IPS DF 6.9 (cell line): ENCODE results near the gene ANKRD11.
"Not testable (repeated sequence)": the region's sequence is repeated elsewhere in the genome, so short reads cannot be mapped to it uniquely, and the experiment has no call there.

ENCODE experiments used
- DNase-seq: peaks from one replicate; pipeline ENCODE4 v3.0.0-alpha.2; 2013; ENCODE audit warnings: low read depth, low spot score
- H3K27ac ChIP-seq: one replicate; pipeline ENCODE4 v1.5.1; 2013; ENCODE audit warnings: low read length, control low read depth
- H3K27me3 ChIP-seq: 2 replicates; pipeline ENCODE4 v1.6.1; 2013; ENCODE audit warnings: mild to moderate bottlenecking, low read length; ENCODE audit not compliant: control insufficient read depth, insufficient read depth
- H3K36me3 ChIP-seq: 2 replicates; pipeline ENCODE4 v1.6.1; 2013; ENCODE audit warnings: low read length; ENCODE audit not compliant: control insufficient read depth, insufficient read depth
- H3K4me1 ChIP-seq: 2 replicates; pipeline ENCODE4 v1.6.1; 2013; ENCODE audit warnings: low read length; ENCODE audit not compliant: control insufficient read depth, insufficient read depth
- H3K4me3 ChIP-seq: 2 replicates; pipeline ENCODE4 v1.5.1; 2013; ENCODE audit warnings: mild to moderate bottlenecking, low read length
- H3K9me3 ChIP-seq: 2 replicates; pipeline ENCODE4 v1.6.1; 2013; ENCODE audit warnings: low read length, inconsistent platforms; ENCODE audit not compliant: control insufficient read depth, insufficient read depth
- WGBS: extraction: QIAGEN DNeasy Blood & Tissue Kit; methylation state at CpG from one replicate; pipeline ENCODE4 v1.1.7; 2013; ENCODE audit warnings: mixed read lengths, missing lambda C conversion rate; ENCODE audit not compliant: insufficient read length, insufficient coverage; 5-methylcytosine and 5-hydroxymethylcytosine counted together

Gene ANKRD11

DNA sequence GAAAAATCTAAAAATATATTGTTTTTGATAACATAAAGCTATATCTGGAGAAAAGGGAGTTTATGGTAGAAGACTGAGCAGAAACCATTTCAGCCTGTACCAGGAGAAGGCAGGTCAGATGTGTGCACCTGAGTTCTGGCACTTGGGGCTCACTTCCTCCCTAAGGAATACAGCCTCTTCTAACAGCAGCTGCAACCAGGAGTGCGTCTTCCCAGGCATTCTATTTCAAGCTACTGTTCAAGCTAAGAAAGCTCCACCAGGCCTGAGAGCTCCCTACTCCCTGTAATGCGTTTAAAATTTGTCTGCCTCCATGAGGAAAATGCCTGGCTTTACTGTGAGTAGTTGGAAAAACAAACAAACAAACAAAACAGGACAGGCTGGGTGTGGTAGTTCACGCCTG is 176.8 kb downstream of the ANKRD11 start:
- H3K27me3 ChIP-seq, result no peaks in the 10 kb centered on the region
- DNase-seq, result no peak
- 0 out of 2 replicates have a peak, but pooled peaks cover 3% of the 10 kb centered on the region for H3K36me3 ChIP-seq
- H3K4me3 ChIP-seq, result no peak overlapping the region
- no CpG with 5 or more reads among the region's 3 CpGs for WGBS
- no peaks in the 10 kb centered on the region for H3K9me3 ChIP-seq
- H3K4me1 ChIP-seq, result peaks cover 3% of the 10 kb centered on the region; the same call in 1 of the 2 replicates
- no peak overlapping the region for H3K27ac ChIP-seq

DNA sequence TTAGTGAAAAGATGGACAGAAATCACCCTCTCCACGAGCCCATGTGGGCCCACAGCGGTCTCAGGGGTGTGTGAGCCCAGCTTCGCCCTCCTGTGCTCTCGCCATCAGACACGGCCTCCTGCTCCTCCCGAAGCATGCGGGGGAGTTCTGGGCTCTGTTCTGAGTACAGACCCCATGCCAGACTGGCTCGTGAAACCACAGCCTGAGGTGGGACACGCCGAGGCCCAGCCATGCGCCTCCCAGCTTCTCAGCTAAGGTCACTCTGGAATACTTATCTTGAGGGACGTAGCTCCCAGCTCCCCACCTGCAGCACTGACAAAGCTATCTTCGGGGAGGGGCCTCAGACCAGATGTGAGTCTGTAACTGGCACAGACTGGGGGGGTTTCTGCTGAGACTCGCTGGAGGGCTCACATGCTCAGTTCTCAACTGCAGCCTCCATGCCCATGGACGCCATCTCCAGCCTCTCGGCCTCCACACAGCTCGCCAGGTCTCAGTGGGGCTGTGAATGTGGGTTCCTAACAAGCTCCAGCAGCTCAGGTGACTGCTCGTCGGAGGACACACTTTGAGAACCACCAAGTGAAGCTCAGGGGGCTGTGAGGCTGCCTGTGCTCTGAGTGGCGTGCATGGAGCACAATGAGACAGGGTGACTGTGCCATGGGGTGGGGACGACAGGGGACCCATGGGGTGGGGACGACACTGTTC is 177.6 kb downstream of the ANKRD11 start:
- no peak overlapping the region for H3K4me3 ChIP-seq
- no peak for DNase-seq
- 0 out of 2 replicates have a peak, but pooled peaks cover 3% of the 10 kb centered on the region for H3K36me3 ChIP-seq
- H3K4me1 ChIP-seq, result no peaks in the 10 kb centered on the region; the same call in 1 of the 2 replicates
- no peaks in the 10 kb centered on the region for H3K27me3 ChIP-seq
- H3K27ac ChIP-seq, result no peak overlapping the region
- WGBS, result no CpG with 5 or more reads among the region's 22 CpGs
- no peaks in the 10 kb centered on the region for H3K9me3 ChIP-seq

DNA sequence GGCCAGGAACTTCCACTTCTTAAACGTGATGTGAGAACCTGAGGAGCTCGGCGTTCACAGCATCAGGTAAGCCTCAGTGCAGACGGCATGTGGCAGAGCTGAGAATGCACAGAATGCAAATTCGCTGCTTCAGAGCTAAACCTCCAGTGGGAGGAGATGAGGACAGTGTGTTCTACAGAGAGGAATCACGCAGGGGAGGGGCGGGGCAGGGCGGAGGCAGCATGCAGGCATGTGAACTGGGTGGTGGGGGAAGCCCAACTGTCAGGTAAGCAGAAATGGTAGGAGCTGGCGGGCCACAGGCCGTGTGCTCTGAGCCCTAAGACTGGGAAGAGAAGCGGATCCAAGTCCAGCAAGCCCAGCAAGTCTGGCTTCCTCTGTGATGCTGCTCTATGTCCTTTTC is 178.2 kb downstream of the ANKRD11 start:
- Histone ChIP-seq H3K4me1 (no peaks in the 10 kb centered on the region; the same call in 1 of the 2 replicates), H3K9me3 (no peaks in the 10 kb centered on the region), H3K27ac (no peak overlapping the region), H3K36me3 (0 out of 2 replicates have a peak, but pooled peaks cover 3% of the 10 kb centered on the region), H3K27me3 (no peaks in the 10 kb centered on the region), H3K4me3 (no peak overlapping the region)
- no CpG with 5 or more reads among the region's 11 CpGs for WGBS
- DNase-seq, result no peak

DNA sequence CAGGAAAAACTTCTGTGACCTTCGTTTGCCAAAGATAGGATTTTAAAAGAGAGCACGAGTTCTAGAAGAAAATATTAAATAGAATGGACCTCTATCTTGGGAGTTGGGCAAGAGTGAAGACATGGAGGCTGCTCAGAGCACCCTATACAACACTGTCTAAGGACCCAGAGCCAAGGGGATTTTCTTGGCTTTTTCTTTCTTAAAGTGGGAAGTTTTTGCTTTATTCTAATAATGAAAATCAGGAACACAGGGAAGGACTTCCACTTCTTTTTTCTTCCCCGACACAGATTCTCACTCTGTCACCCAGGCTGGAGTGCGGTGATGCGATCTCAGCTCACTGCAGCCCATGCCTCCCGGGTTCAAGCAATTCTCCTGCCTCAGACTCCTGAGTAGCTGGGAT is 178.7 kb downstream of the ANKRD11 start:
- WGBS, result no CpG with 5 or more reads among the region's 6 CpGs
- H3K4me1 ChIP-seq, result no peaks in the 10 kb centered on the region; the same call in 1 of the 2 replicates
- H3K36me3 ChIP-seq, result 0 out of 2 replicates have a peak, but pooled peaks cover 3% of the 10 kb centered on the region
- no peak for DNase-seq
- H3K4me3 ChIP-seq, result no peak overlapping the region
- H3K9me3 ChIP-seq, result no peaks in the 10 kb centered on the region
- H3K27ac ChIP-seq, result no peak overlapping the region
- no peaks in the 10 kb centered on the region for H3K27me3 ChIP-seq

DNA sequence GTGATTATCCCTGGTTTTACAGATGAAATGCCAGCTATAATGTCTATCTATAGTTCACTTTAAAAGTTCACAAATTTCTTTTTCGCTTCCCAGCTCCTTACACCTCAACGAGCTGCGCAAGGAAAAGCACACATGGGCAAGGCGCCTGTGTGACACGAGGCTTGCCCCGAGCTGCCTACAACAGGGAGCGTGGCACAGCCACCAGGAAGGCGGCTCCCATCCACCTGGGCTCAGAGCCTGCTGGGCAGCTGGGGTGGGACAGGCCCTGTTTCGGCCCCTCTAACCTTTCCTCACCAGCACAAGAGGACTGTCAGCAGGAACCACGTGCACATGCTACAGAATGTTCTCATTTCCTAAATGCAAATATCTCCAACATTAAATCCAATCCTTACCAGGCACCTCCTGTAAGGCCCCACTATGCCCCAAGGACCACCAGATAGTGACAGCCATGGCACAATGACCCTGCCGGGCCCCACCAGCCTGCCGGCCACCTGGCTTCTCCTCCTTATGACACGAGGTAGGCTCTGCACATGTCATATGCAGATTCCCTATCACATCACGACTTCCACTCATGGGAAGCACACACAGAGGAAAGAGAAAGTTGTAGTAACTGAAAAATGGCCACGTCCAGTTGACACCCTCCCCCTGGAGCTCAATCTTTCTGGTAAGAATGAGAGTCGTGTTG is 180.8 kb downstream of the ANKRD11 start:
- H3K36me3 ChIP-seq, result peaks cover 7% of the 10 kb centered on the region
- no peaks in the 10 kb centered on the region; the same call in 1 of the 2 replicates for H3K4me1 ChIP-seq

DNA sequence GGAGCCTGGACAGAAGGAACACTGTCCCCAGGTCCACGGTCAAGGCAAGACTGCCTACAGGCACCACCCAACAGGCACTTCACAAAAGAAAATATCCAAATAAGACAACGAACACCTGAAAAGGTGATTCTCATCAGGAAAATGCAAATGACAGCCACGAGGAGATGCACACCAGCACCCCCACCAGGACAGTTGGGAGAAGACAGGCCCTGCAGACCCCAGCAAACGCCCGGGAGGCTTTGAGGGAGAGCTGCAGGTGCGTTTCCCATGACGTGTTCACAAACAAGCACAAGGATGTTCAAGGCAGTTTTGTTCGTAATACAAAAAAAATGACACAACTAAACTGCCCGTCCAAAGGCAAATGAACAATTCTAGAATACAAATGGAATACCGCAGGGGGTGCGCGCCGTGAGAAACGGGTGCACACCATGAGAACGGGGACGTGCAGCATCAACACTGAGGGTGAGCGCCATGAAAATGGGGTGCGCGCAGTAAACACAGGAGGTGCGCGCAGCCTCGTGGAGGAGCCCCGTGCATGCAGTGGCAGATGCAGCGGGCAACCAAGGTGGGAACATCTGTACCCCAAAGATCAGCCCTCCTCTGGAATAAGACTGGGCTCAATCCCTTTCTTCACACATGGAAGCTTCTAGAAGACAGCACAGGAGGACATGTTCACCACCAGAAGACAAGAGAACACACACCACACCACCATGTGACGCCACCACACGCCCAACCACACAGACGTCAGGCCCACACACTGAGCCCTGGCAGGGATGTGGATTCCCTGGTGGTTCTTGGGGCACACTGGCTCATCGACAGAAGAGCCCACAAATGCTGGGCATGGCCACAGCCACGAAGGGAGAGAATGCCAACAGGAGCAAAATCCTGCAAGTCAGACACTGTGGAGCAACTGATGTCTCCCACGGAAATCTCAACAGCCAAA is 181.7 kb downstream of the ANKRD11 start:
- no peak overlapping the region for H3K4me3 ChIP-seq
- no peaks in the 10 kb centered on the region; the same call in 1 of the 2 replicates for H3K4me1 ChIP-seq
- WGBS, result no CpG with 5 or more reads among the region's 30 CpGs
- peaks cover 7% of the 10 kb centered on the region for H3K36me3 ChIP-seq
- H3K27ac ChIP-seq, result no peak overlapping the region
- DNase-seq, result no peak
- H3K9me3 ChIP-seq, result no peaks in the 10 kb centered on the region
- no peaks in the 10 kb centered on the region for H3K27me3 ChIP-seq

More for the DNA sequence above, 180.8 kb downstream of the ANKRD11 start:
- WGBS, result no CpG with 5 or more reads among the region's 16 CpGs
- no peak overlapping the region for H3K4me3 ChIP-seq
- H3K27me3 ChIP-seq, result no peaks in the 10 kb centered on the region
- H3K9me3 ChIP-seq, result no peaks in the 10 kb centered on the region
- DNase-seq, result no peak
- H3K27ac ChIP-seq, result no peak overlapping the region

DNA sequence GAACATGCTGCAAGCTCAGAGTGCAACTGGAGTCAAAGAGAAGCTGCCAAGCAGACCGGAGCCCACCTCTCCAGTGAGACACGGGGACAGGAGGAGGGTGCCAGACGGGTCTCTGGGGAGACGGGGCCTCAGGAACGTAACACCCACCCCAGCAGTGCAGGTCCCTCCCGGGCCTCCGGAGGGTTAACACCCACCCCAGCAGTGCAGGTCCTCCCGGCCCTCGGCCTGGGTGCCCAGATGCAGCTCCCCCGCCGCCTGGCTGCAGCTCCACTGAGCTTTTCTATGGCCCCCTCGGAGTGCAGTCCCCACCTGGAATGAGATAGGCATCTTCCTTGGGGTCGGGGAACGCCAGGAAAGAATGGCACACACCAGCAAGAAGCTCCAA is 182.9 kb downstream of the ANKRD11 start:
- no peaks in the 10 kb centered on the region; the same call in 1 of the 2 replicates for H3K4me1 ChIP-seq
- no peaks in the 10 kb centered on the region for H3K9me3 ChIP-seq
- DNase-seq, result no peak
- no CpG with 5 or more reads among the region's 14 CpGs for WGBS
- no peaks in the 10 kb centered on the region for H3K27me3 ChIP-seq
- no peak overlapping the region for H3K27ac ChIP-seq
- peaks cover 7% of the 10 kb centered on the region for H3K36me3 ChIP-seq
- no peak overlapping the region for H3K4me3 ChIP-seq

DNA sequence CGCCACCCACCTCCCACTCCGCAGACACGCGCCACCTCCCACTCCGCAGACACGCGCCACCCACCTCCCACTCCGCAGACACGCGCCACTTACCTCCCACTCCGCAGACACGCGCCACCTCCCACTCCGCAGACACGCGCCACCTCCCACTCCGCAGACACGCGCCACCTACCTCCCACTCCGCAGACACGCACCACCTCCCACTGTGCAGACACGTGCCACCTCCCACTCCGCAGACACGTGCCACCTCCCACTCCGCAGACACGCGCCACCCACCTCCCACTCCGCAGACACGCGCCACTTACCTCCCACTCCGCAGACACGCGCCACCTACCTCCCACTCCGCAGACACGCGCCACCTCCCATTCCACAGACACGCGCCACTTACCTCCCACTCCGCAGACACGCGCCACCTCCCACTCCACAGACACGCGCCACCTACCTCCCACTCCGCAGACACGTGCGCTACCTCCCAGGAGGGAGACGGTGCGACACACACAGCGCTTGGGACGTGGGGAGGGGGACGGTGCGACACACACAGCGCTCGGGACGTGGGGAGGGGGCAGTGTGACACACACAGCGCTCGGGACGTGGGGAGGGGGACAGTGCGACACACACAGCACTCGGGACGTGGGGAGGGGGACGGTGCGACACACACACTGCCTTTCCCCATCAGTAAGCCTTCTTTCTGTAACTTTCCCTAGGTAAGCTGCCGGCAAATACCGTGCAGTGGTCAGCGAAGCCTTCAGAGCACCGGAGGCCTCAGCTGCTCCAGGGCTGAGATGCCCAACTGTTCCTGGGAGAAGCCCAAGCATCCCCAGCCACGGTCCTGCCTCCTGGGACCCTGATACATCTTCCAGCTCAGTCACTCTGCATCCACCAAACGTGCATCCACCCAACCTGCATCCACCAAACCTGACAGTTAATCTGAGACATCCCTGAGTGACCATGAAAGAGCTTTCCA is 183.6 kb downstream of the ANKRD11 start:
- WGBS, result no CpG with 5 or more reads among the region's 69 CpGs
- not testable (repeated sequence) for H3K9me3 ChIP-seq, H3K27ac ChIP-seq, H3K4me3 ChIP-seq, H3K27me3 ChIP-seq, H3K4me1 ChIP-seq, H3K36me3 ChIP-seq, DNase-seq

DNA sequence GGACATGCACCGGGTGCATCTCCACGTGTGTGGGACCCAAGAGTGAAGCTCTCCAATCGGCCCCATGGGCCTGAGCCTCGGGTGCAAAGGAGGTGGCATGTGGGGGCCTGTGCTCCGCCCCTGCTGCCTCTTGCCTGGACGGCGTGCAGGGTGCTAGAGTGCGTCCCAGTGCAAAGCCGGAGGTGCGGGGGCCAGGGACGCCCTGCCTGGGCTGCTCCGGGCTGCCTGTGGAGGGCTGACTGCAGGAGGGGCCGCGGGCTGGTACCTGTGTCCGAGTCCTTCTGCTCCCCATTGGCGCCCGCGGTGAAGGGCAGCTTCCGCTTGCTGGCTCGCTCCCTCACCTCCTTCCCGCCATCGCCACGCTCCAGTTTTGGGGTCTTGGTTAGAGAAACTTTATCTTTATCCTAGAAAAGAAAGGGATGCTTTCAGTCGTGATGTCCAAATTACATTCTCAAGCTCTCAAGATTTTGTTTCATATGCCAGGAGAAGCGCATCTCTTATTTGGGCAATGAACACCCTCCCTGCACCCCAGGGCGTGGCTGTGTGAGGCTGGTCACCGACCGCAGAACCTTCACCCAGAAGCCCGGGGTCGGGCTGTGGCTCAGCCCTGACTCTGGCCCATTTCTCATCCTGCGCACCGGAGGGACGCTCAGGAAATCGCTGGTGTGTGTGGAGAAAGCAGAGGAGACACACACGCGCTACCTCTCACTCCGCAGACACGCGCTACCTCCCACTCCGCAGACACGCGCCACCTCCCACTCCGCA is 185.2 kb downstream of the ANKRD11 start:
- Histone ChIP-seq H3K36me3 (peaks cover 6% of the 10 kb centered on the region), H3K27ac (no peak overlapping the region), H3K9me3 (no peaks in the 10 kb centered on the region), H3K4me1 (no peaks in the 10 kb centered on the region; the same call in 1 of the 2 replicates), H3K27me3 (no peaks in the 10 kb centered on the region), H3K4me3 (no peak overlapping the region)
- WGBS, result no CpG with 5 or more reads among the region's 43 CpGs
- no peak for DNase-seq
